ENCODE data around the gene DPP4.
"Not testable (repeated sequence)": the region's sequence is repeated elsewhere in the genome, so short reads cannot be mapped to it uniquely, and the experiment has no call there.

DNA sequence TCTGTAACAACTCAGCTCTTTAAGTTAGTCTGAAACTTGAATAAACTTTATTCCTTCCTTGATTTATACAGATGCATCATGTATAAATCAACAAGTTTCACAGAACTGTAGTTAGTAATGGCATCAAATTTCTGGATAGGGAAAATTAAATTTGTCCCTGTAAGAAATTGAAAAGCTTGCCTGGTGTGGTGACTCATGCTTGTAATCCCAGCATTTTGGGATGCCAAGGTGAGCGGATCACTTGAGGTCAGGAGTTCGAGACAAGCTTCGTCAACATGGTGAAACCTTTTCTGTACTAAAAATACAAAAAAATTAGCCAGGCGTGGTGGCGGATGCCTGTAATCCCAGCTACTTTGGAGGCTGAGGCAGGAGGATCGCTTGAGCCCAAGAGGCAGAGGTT, 96.1 kb downstream of the DPP4 start:
- not testable (repeated sequence) for TF ChIP-seq CTCF, POLR2A (IDR thresholded peaks at IDR 0.05)
